WTC11 (cell line): ENCODE results near the gene HPS3. TPM values are rescaled to one million over a fixed set of nuclear protein-coding genes. Genes with fewer than 3 reads are reported as not detected.

Source experiments
- ATAC-seq: fragments of 200-7000 bp; cut with Tn5 transposase; 2 replicates; pipeline ENCODE4 v1.10.0; 2021; ENCODE audit warnings: mild to moderate bottlenecking, moderate library complexity
- CTCF ChIA-PET: fragments of 300-600 bp; sonication (Branson Sonifier 250); formaldehyde crosslinking; loops from one replicate; lab custom pipeline; 2021; ENCODE audit warnings: antibody characterized with exemption; lab: Charles Lee
- POLR2A ChIA-PET: fragments of 350-600 bp; sonication (Branson Sonifier 250); formaldehyde crosslinking; loops from one replicate; lab custom pipeline; 2021; ENCODE audit warnings: antibody characterized with exemption; lab: Charles Lee
- DNase-seq: peaks from one replicate; pipeline ENCODE4 v3.0.0; 2021; ENCODE audit warnings: low spot score
- H3K27ac Mint-ChIP-seq: 2 replicates; pipeline ENCODE4 v1.8.0; 2021; ENCODE audit warnings: mixed read lengths
- H3K27me3 Mint-ChIP-seq: 2 replicates; pipeline ENCODE4 v1.8.0; 2021; ENCODE audit warnings: low read depth, mild to moderate bottlenecking, moderate library complexity, mixed read lengths
- H3K36me3 Mint-ChIP-seq: 2 replicates; pipeline ENCODE4 v1.8.0; 2021; ENCODE audit warnings: mixed read lengths
- H3K4me1 Mint-ChIP-seq: 2 replicates; pipeline ENCODE4 v1.8.0; 2022; ENCODE audit warnings: mixed read lengths
- H3K4me3 Mint-ChIP-seq: 2 replicates; pipeline ENCODE4 v1.8.0; 2021; ENCODE audit warnings: mild to moderate bottlenecking, moderate library complexity, mixed read lengths
- H3K9me3 Mint-ChIP-seq: 2 replicates; pipeline ENCODE4 v1.8.0; 2021; ENCODE audit warnings: mixed read lengths
- AR ChIP-seq: fragments of 250-450 bp; sonication (Bioruptor Pico); IDR thresholded peaks from 2 replicates; pipeline ENCODE4 v1.9.0; 2021; ENCODE audit warnings: mild to moderate bottlenecking
- ATF3 ChIP-seq: sonication (generic); formaldehyde crosslinking; conservative IDR thresholded peaks from 2 replicates; pipeline ENCODE4 v1.8.1; 2022; ENCODE audit warnings: mild to moderate bottlenecking, missing genetic modification reagents
- ATF6 ChIP-seq: sonication (generic); formaldehyde crosslinking; IDR thresholded peaks from 2 replicates; pipeline ENCODE4 v1.8.1; 2023; ENCODE audit warnings: mild to moderate bottlenecking, missing genetic modification reagents
- HMGXB4 ChIP-seq: sonication (generic); formaldehyde crosslinking; IDR thresholded peaks from 2 replicates; pipeline ENCODE4 v1.8.1; 2023; ENCODE audit warnings: mild to moderate bottlenecking, moderate library complexity, missing genetic modification reagents
- NFE2L1 ChIP-seq: sonication (generic); formaldehyde crosslinking; IDR thresholded peaks from 2 replicates; pipeline ENCODE4 v1.8.1; 2023; ENCODE audit warnings: missing genetic modification reagents
- SMAD4 ChIP-seq: sonication (generic); formaldehyde crosslinking; IDR thresholded peaks from 2 replicates; pipeline ENCODE4 v1.8.0; 2022; ENCODE audit warnings: mild to moderate bottlenecking, missing genetic modification reagents
- ZBTB21 ChIP-seq: sonication (generic); formaldehyde crosslinking; IDR thresholded peaks from 2 replicates; pipeline ENCODE4 v1.8.1; 2023; ENCODE audit warnings: mild to moderate bottlenecking, missing genetic modification reagents, borderline replicate concordance
- ZMAT4 ChIP-seq: fragments of 250-450 bp; sonication (Bioruptor Pico); IDR thresholded peaks from 2 replicates; pipeline ENCODE4 v1.9.0; 2021; ENCODE audit warnings: mild to moderate bottlenecking
- ZNF263 ChIP-seq: sonication (generic); formaldehyde crosslinking; IDR thresholded peaks from 2 replicates; pipeline ENCODE4 v1.8.1; 2022; ENCODE audit warnings: low read depth, mild to moderate bottlenecking, moderate library complexity, missing genetic modification reagents
- ZNF317 ChIP-seq: sonication (generic); formaldehyde crosslinking; IDR thresholded peaks from 2 replicates; pipeline ENCODE4 v1.8.1; 2023; ENCODE audit warnings: low read depth, mild to moderate bottlenecking, moderate library complexity, missing genetic modification reagents, borderline replicate concordance
- ZNF416 ChIP-seq: fragments of 250-450 bp; sonication (Bioruptor Pico); IDR thresholded peaks from 2 replicates; pipeline ENCODE4 v1.9.0; 2021; ENCODE audit warnings: mild to moderate bottlenecking, inconsistent platforms
- ZNF425 ChIP-seq: fragments of 250-450 bp; sonication (Bioruptor Pico); conservative IDR thresholded peaks from 2 replicates; pipeline ENCODE4 v1.9.0; 2021; ENCODE audit warnings: mild to moderate bottlenecking
- ZNF532 ChIP-seq: fragments of 250-450 bp; sonication (Bioruptor Pico); IDR thresholded peaks from 2 replicates; pipeline ENCODE4 v1.9.0; 2021; ENCODE audit warnings: mild to moderate bottlenecking, borderline replicate concordance
- total RNA-seq: library from RNA; stranded (reverse); gene quantifications from 3 replicates; pipeline ENCODE4 v1.2.3, GENCODE V29; 2021

The HPS3 gene
- total RNA-seq, 1 experiment from 2014 or later, result 51.3 TPM

- TF ChIP-seq ZNF532 (CRISPR knock-in tag), result no peak
Measured at GRCh38 chr3:149216193-149216869, 86.9 kb downstream of the HPS3 start (continued).

- POLR2A ChIA-PET, result no interaction called here
- no peak for DNase-seq
Measured at GRCh38 chr3:149217347-149217746, 87.9 kb downstream of the HPS3 start.

More at GRCh38 chr3:149217347-149217746, 87.9 kb downstream of the HPS3 start:
- no peak for TF ChIP-seq HMGXB4 (CRISPR knock-in tag)
- TF ChIP-seq ZNF416, result no peak
- no peak for TF ChIP-seq ATF3 (CRISPR knock-in tag)
- TF ChIP-seq ATF6 (CRISPR knock-in tag), result no peak
- TF ChIP-seq NFE2L1 (CRISPR knock-in tag), result no peak
- TF ChIP-seq AR (CRISPR knock-in tag), result no peak
- no peak for TF ChIP-seq ZMAT4
- no peak for TF ChIP-seq ZBTB21 (CRISPR knock-in tag)
- TF ChIP-seq ZNF425 (CRISPR knock-in tag), result no peak
- no peak for TF ChIP-seq SMAD4 (CRISPR knock-in tag)
- no peak for TF ChIP-seq ZNF317 (CRISPR knock-in tag)
- no peak for TF ChIP-seq ZNF263 (CRISPR knock-in tag)
- TF ChIP-seq, all 79 proteins: peak for 0
- Mint-ChIP-seq H3K9me3 (peaks cover 10% of the 10 kb centered on the region), H3K4me1 (peaks cover 21% of the 10 kb centered on the region), H3K27ac (no peak overlapping the region), H3K36me3 (peaks cover 7% of the 10 kb centered on the region), H3K4me3 (no peak overlapping the region), H3K27me3 (no peaks in the 10 kb centered on the region)
- no peak for ATAC-seq
- CTCF ChIA-PET, result interaction anchor here (1.2 kb wide), 1 partner anchor 88 kb away, joined by 3 read pairs; the partner anchor contains the start of gene HPS3
